Upper lobe of right lung (tissue), 1 donor: Measurements from ENCODE around the gene JHY. TPM values are rescaled to one million over a fixed set of nuclear protein-coding genes. Genes with fewer than 3 reads are reported as not detected.
A peak's percentile ranks its signal among the peaks of the same experiment; 100 is the strongest.

ENCODE experiments used
- ATAC-seq: fragments of 200-7000 bp; cut with Tn5 transposase; one replicate; pipeline ENCODE4 v1.9.1; 2020; ENCODE audit warnings: mild to moderate bottlenecking, moderate library complexity
- DNase-seq: peaks from one replicate; pipeline ENCODE4 v3.0.0-alpha.2; 2020
- H3K27ac ChIP-seq: fragments of 200-600 bp; one replicate; pipeline ENCODE4 v1.8.0; 2022
- H3K27me3 ChIP-seq: fragments of 200-600 bp; one replicate; pipeline ENCODE4 v1.8.0; 2022; ENCODE audit warnings: mild to moderate bottlenecking
- H3K36me3 ChIP-seq: fragments of 200-600 bp; one replicate; pipeline ENCODE4 v1.8.0; 2022
- H3K4me1 ChIP-seq: fragments of 200-600 bp; one replicate; pipeline ENCODE4 v1.8.0; 2022
- H3K4me3 ChIP-seq: fragments of 200-600 bp; one replicate; pipeline ENCODE4 v1.8.0; 2022; ENCODE audit warnings: mild to moderate bottlenecking
- H3K9me3 ChIP-seq: fragments of 200-600 bp; one replicate; pipeline ENCODE4 v1.8.0; 2022
- CTCF ChIP-seq: fragments of 200-600 bp; IDR thresholded peaks from one replicate; pipeline ENCODE4 v1.8.0; 2022; ENCODE audit warnings: antibody characterized with exemption
- intact Hi-C: fragments of 100-400 bp; cut with DNase I; formaldehyde crosslinking; loops from one replicate; pipeline ENCODE4 v1.11.0; 2022
- total RNA-seq: library from RNA; stranded (reverse); fragmentation: NEBNext Ultra II Directional; extraction: Animal tissue kit (Norgen Biotek cat#: 25700); gene quantifications from one replicate; pipeline ENCODE4 v1.2.1, GENCODE V29; 2021
- donor health status: DM: no; HTN: yes; CAD: no; lungs with severe emphysema.

Gene JHY
- total RNA-seq, 1 donor from 2014 or later = 8.9 TPM

- DNase-seq = no peak
- Histone ChIP-seq H3K9me3 (no peaks in the 10 kb centered on the region), H3K36me3 (no peaks in the 10 kb centered on the region), H3K27me3 (no peaks in the 10 kb centered on the region), H3K4me3 (no peak overlapping the region), H3K27ac (no peak overlapping the region), H3K4me1 (no peaks in the 10 kb centered on the region)
- TF ChIP-seq CTCF = no peak
- no peak for ATAC-seq
- intact Hi-C loops = no loop called here
These were observed 7.6 kb upstream of the JHY start for GRCh38 chr11:122874991-122875390.

GRCh38 chr11:122877732-122878131 is 4.8 kb upstream of the JHY start:
- no peak for TF ChIP-seq CTCF
- Histone ChIP-seq H3K9me3 (no peaks in the 10 kb centered on the region), H3K4me1 (peaks cover 4% of the 10 kb centered on the region), H3K36me3 (no peaks in the 10 kb centered on the region), H3K4me3 (no peak overlapping the region), H3K27ac (no peak overlapping the region), H3K27me3 (no peaks in the 10 kb centered on the region)
- no peak for DNase-seq
- intact Hi-C loops = no loop called here
- ATAC-seq = no peak

- ATAC-seq (no peak), DNase-seq (no peak)
- no peaks in the 10 kb centered on the region for H3K27me3 ChIP-seq
- no peaks in the 10 kb centered on the region for H3K9me3 ChIP-seq
- H3K4me3 ChIP-seq = no peak overlapping the region
- no peaks in the 10 kb centered on the region for H3K36me3 ChIP-seq
- H3K4me1 ChIP-seq = peaks cover 9% of the 10 kb centered on the region
- no peak for TF ChIP-seq CTCF
- H3K27ac ChIP-seq = no peak overlapping the region
- intact Hi-C loops = no loop called here
These were observed 2.8 kb upstream of the JHY start for GRCh38 chr11:122879785-122880184.

GRCh38 chr11:122882857-122883645 is 492 bp downstream of the JHY start:
- intact Hi-C loops = no loop called here
- DNase-seq (peak; percentile 88), ATAC-seq (peak; percentile 92)
- H3K9me3 ChIP-seq = no peaks in the 10 kb centered on the region
- no peaks in the 10 kb centered on the region for H3K27me3 ChIP-seq
- H3K27ac ChIP-seq = peak overlapping the region; percentile 94
- no peak for TF ChIP-seq CTCF
- H3K4me1 ChIP-seq = peaks cover 9% of the 10 kb centered on the region
- peak overlapping the region; percentile 73 for H3K4me3 ChIP-seq
- H3K36me3 ChIP-seq = no peaks in the 10 kb centered on the region

GRCh38 chr11:122883646-122883979 is 1.1 kb downstream of the JHY start:
- Histone ChIP-seq H3K27me3 (no peaks in the 10 kb centered on the region), H3K27ac (peak overlapping the region; percentile 94), H3K4me3 (peak overlapping the region; percentile 73), H3K4me1 (peaks cover 9% of the 10 kb centered on the region), H3K9me3 (no peaks in the 10 kb centered on the region), H3K36me3 (no peaks in the 10 kb centered on the region)
- intact Hi-C loops = no loop called here
- no peak for DNase-seq
- TF ChIP-seq CTCF = no peak
- no peak for ATAC-seq

GRCh38 chr11:122888162-122888561 is 5.6 kb downstream of the JHY start:
- H3K4me3 ChIP-seq = no peak overlapping the region
- intact Hi-C loops = no loop called here
- no peak for TF ChIP-seq CTCF
- H3K9me3 ChIP-seq = no peaks in the 10 kb centered on the region
- no peak for DNase-seq
- H3K36me3 ChIP-seq = no peaks in the 10 kb centered on the region
- no peaks in the 10 kb centered on the region for H3K27me3 ChIP-seq
- H3K4me1 ChIP-seq = peaks cover 5% of the 10 kb centered on the region
- H3K27ac ChIP-seq = no peak overlapping the region
- ATAC-seq = no peak
